ENCODE results near the gene HYAL3.

HYAL3 gene

DNA sequence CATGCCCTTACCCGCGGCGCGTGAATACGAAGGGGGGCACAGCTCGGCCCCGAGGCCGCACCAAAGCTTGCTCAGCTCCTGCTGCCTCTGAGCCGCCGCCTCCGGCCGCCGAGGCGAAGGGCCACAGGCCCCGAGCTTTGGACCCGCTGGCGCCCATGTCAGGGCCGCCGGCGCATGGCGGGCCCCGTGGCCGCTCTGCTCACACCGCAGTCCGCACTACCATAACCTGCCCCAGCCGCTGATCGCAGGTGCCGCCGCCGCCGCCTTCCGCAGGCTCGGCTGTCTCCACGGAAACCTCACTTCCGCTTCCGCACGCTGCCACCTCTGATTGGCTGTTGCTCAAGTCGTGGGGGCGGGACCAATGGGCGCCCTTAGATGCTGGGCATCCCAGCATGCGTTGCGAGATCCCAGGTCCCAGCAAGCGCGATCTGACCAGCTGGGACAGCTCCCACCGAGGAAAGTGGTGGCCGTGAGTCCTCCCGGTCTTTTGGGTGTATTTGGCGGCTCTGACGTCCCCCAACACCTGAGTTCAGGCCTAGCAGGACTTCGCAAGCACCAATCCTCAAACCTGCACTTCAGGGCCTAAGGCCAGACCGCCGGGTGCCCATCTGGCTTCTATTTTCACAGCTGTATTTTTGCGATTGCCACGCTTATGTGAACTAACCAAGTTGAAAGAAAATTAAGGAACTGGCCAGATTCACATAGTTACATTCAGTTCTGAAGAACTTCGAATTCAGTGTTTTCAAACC is 28.9 kb upstream of the HYAL3 start, which contains the start of gene TUSC2:
Gene TUSC2, minus strand, starts transcription at position 281 of the 749 bp plus-strand sequence. Its CDS starts 124 bp downstream, at position 157.
- peak; percentile 97 to 98 for DNase-seq

DNA sequence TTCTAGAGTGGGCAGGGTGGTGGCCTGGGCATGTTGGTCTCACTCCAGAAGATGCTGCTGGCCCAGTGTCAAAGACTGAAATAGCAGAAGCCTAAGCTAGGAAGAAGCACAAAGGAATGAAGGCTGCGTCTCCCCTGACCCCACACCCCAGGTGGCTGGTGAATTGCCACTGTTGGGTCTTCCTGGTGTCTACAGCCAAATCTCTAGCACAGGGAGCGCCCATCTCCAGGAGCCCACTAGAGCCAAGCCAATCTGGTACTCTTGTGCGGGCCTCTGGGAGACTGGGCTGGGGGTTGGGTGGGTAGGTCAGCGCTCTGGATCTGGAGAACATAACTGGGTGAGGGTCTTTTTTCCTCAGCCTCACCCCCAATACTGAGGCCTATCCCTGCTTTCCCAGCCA is 27.9 kb upstream of the HYAL3 start:
- no peak for DNase-seq

- DNase-seq = no peak
These were observed 27.0 kb upstream of the HYAL3 start for GRCh38 chr3:50326182-50326541.

- no peak for DNase-seq
These were observed 26.4 kb upstream of the HYAL3 start for GRCh38 chr3:50325497-50326181.

- no peak for DNase-seq
These were observed 25.9 kb upstream of the HYAL3 start for GRCh38 chr3:50325113-50325480.

DNA sequence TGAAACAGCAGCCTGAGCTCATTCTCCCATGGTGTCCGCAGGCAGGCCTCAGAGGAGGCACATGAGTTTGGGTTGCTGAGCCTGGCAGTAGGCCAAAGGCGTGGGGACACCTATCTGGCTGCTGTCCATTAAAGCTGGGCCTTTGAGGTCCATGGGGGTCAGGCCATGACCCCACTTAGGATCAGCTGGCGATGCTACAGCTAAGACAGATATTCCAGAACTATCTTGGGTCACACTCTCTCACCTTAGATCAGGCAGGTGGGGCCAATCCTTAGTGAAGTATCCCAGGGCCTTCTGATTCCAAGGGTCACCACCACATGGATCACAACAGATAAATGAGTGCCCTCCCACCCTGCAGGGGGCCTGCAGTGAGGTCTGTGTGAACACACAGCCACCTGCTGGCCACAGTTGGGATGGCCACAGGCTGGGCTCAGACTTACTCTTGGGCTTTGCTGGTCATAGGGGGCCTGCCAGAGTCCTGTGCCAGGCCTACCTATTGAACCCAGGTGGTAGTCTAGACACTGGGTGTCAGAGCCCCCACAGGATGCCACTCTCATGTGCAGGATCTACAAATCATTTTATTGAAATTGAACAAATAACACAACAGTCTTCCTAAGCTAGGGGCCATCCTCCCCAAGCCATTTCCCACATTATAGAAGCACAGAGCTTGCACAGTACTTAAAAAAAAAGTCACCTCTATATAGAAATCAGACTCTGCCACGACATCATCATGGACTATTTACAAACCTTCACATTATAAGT is 25.3 kb upstream of the HYAL3 start:
- peak; percentile 60 to 63 for DNase-seq

GRCh38 chr3:50323614-50324199 is 24.5 kb upstream of the HYAL3 start:
- DNase-seq = peak in 1 of 2 donors; percentile 21

- peak; percentile 44 to 59 for DNase-seq
These were observed 23.9 kb upstream of the HYAL3 start for GRCh38 chr3:50323092-50323600.

- no peak for DNase-seq
These were observed 23.3 kb upstream of the HYAL3 start, which contains the start of gene HYAL2 for GRCh38 chr3:50322386-50323091. Gene HYAL2 (minus strand): TSS chr3:50322745. CDS start chr3:50320489, 2,256 bp downstream.

DNA sequence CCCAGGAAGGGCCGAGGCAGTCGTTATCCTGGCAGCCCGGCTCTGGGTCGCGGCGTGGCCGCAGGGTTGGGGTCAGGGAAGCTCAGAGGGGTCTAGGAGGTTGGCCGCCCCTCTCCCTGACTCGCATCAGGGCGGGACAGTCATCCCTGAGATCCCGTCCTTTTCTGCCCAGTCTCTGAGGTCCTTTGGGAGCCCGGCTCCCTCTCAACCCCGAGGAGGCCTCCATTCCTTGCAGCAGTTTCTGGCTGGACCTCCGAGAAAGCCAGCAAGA is 22.8 kb upstream of the HYAL3 start:
- DNase-seq = no peak

DNA sequence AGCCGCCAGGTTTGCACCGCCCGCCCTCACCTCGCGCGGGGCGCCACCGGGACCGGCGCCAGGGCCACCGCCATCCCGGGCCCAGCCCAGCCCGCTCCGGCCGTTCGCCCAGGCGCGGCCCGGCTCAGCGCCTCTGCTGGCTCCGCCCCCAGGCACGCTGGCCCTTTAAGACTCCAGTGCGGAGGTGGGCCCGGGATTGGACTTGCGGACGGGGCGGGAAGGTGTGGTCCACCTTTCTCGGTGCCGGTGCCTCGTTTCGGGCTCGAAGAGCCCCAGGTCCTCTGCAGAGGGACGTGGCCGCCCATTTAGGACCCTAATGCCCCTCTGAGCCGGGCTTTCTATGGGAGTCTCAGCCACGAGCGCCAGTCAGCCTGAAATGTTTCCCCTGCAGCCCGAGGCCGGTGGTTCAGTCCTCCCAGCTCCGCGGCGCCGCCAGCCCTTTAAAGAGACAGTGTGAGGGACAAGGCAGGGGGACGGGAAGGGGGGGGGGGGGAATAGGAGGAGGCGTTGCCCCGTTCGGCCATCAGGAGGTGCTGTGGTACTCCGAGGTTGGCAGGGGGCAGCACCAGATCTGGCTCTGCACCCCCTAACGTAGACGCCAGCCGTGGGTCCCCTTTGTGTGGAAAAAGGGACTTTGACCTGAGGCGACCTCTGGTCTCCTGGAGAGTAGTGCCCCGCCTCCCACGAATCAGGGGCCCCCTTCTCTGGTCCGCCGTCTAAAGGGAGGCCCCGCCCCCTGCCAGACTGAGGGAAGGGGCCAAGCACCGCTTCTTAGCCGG is 22.3 kb upstream of the HYAL3 start:
- peak; percentile 81 to 91 for DNase-seq

- DNase-seq = peak; percentile 60 to 78
These were observed 21.7 kb upstream of the HYAL3 start for GRCh38 chr3:50320853-50321335.

DNA sequence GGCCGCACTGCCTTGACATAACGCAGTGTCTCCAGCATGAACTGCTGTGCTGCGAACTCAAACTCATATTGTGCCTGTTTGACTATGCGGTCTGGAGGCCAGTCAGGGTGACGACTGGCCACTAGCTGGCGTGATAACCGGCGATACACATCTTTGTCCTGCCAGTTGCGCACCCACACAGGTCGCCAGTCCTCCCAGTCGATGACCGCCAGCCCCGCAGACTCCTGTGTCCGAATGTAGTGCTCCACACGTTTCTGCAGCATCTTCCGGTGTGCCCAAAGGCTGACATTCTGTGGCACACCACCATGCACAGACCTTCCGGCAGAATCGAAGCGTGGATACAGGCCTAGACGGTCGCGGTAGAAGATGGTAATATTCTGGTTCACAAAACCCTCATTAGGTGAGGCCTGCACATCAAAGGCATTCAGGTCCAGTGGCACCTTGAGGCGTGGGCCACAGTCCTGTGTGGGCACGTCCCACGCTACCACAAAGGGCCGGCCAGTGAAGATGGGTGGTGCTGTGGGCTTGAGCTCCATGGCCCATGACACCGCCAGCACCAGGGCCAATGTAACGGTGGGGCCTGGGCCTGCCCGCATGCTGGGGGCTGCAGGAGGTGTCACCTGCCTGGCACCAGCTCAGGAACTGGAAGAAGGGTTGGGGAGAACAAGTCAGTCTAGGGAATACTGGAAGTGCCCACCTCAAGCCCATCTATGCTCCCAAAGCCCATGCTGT is 20.9 kb upstream of the HYAL3 start:
- DNase-seq = no peak

DNA sequence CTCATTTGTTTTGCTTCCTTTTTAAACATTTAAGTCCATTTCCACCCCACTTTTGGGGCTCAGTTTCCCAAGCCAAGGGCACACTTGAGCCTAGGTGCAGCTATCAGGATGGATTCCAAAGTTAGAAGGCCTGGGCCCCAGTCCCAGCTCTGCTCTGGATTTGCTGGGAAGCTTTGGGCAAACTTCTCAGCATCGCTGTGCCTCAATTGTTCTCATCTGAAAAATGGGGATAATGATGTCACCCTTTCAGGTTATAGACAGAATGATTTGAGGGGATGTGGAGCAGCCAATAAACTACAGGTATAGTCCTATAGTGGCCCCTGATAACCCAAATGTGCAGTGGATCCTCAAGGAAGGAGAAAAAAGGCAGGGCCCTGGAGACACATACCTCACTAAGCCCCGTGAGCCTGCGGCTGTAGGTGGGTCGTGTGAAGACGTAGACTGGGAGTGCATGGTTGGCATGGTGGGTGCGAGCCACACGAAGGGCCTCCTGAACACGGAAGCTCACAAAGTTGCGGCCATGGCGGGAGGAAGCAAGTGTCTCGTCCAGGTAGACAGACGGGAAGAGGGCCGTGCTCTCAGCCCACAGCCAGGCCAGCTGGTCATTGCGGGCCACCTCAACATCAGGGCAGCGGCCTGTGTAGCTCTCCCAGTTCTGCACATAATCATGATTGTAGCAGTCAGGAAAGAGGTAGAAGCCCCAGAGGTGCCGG is 20.1 kb upstream of the HYAL3 start:
- DNase-seq = no peak

GRCh38 chr3:50318615-50319014 is 19.4 kb upstream of the HYAL3 start:
- DNase-seq = peak; percentile 31 to 36

DNA sequence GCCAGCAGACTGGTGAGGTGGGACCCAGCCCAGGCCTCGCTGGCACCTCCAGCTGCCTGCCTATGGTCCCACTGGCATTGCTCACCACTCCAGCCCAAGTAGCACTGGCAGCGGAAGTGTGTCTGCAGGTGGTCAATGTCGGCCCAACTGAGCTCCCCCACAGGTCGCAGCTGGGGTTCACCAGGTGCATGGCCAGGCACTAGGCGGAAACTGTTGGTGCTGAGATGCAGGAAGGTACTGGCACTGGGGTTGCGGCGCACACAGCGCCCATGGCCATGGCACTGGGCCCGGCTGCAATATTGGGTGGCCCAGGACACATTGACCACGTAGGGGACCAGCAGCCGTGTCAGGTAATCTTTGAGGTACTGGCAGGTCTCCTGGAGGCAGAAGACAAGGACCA is 19.0 kb upstream of the HYAL3 start:
- DNase-seq = no peak

- DNase-seq = no peak
These were observed 18.1 kb upstream of the HYAL3 start for GRCh38 chr3:50317300-50317699.

- DNase-seq = no peak
These were observed 17.5 kb upstream of the HYAL3 start for GRCh38 chr3:50316657-50317242.

DNA sequence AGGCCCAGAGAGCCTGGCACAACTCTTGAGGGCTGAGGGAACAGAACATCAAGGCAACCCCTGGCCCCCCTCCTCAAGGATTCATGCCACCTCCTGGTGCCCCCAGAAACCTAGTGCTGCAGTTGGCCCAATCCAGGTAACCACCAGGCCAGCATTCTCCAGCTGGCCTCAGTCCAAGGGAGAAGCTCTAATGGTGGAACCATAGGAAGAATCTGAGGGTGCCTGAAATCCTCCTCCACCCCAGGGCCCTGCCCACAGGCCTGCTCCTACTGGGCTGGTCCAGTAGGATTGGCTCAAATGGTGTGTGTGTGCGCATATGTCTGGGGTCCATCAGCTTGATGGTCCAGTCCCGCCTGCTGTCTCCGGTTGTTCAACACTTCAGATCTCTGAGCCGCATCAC is 15.6 kb upstream of the HYAL3 start:
- no peak for DNase-seq

DNA sequence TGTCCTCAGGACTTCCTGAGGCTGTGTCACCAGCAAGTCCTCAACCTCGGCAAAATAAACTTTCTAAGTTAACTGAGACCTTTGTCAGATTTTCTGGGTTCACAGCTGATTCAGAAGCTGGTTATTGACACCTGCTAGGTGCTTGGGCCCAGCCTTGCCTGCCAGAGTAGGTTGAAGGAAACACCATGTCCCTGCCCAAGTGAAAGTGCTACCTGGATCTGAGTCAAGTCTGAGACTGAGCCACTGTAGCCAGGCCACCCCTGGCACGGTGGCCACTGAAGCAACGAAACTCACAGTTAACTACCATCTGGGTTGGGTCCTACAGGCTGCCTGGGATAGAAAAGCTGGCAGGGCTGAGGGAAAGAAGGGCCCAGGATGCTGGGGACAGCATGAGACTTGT is 15.1 kb upstream of the HYAL3 start:
- DNase-seq = no peak

Data from inflammatory macrophage (primary cell).